ENCODE results near the gene ACTRT3.

GRCh38 chr3:169787791-169788190, 18.4 kb upstream of the ACTRT3 start:
- TF ChIP-seq POLR2A (IDR thresholded peaks at IDR 0.05; ENCODE audit: low read depth, low read length) (no peak), CTCF (IDR thresholded peaks at IDR 0.05; ENCODE audit: extremely low read depth in 1 of 2, insufficient read depth in 1 of 2, low read depth in 1 of 2, low read length in 2 of 2) (no peak), EZH2 (IDR thresholded peaks at IDR 0.05; ENCODE audit: borderline replicate concordance, low read depth, low read length, severe bottlenecking) (no peak), MAX (IDR thresholded peaks at IDR 0.05; ENCODE audit: insufficient read depth, insufficient read length) (no peak), POLR2AphosphoS5 (IDR thresholded peaks at IDR 0.05; ENCODE audit: insufficient read depth, low read depth, low read length) (no peak), JUN (IDR thresholded peaks at IDR 0.05; ENCODE audit: borderline replicate concordance, insufficient read depth, insufficient read length, low read depth) (no peak), GATA2 (IDR thresholded peaks at IDR 0.05; ENCODE audit: insufficient read depth, insufficient read length, low read depth, low read length) (no peak), MYC (IDR thresholded peaks at IDR 0.05; ENCODE audit: low read depth, low read length) (no peak)
